CD4-positive, alpha-beta T cell (primary cell): ENCODE data around the gene CACNA2D2. TPM values are rescaled to one million over a fixed set of nuclear protein-coding genes. Genes with fewer than 3 reads are reported as not detected.

Source experiments
- ATAC-seq: fragments of 200-7000 bp; cut with Tn5 transposase; one replicate; pipeline ENCODE4 v1.10.0; 2022; ENCODE audit warnings: mild to moderate bottlenecking; ENCODE audit not compliant: poor library complexity
- CTCF ChIA-PET: fragments of 350-600 bp; sonication (Branson Sonifier 250); formaldehyde crosslinking; loops from one replicate; lab custom pipeline; 2021; ENCODE audit warnings: antibody characterized with exemption, inconsistent platforms; lab: Charles Lee
- POLR2A ChIA-PET: fragments of 350-600 bp; sonication (Branson Sonifier 250); formaldehyde crosslinking; loops from one replicate; lab custom pipeline; 2021; ENCODE audit warnings: antibody characterized with exemption, inconsistent platforms; lab: Charles Lee
- DNase-seq, 14 experiments: peaks; one replicate each; pipeline ENCODE4 v3.0.0-alpha.2; 2013 to 2020; ENCODE audit warnings: mixed read lengths in 2 of 14
- H3K27ac ChIP-seq, 2 donors: one replicate each; pipeline versions ENCODE4 v1.5.1 to v1.7.0; 2013; ENCODE audit warnings: low read length in 2 of 2, low read depth in 1 of 2, mild to moderate bottlenecking in 1 of 2
- H3K27me3 ChIP-seq, 2 experiments: 1 replicate in 1 of 2; 2 replicates in 1 of 2; pipeline versions ENCODE4 v1.6.1 to v1.7.0; 2013; ENCODE audit warnings: low read length in 2 of 2, control low read depth in 1 of 2, mild to moderate bottlenecking in 1 of 2, moderate library complexity in 1 of 2; ENCODE audit not compliant: insufficient read depth in 2 of 2, control insufficient read depth in 1 of 2
- H3K36me3 ChIP-seq: one replicate; pipeline ENCODE4 v1.6.1; 2013; ENCODE audit warnings: low read length, control low read depth; ENCODE audit not compliant: insufficient read depth
- H3K4me1 ChIP-seq: one replicate; pipeline ENCODE4 v1.6.1; 2013; ENCODE audit warnings: low read length, control low read depth; ENCODE audit not compliant: insufficient read depth
- H3K4me3 ChIP-seq: one replicate; pipeline ENCODE4 v1.5.1; 2013; ENCODE audit warnings: mild to moderate bottlenecking, low read length, moderate library complexity
- H3K9me3 ChIP-seq, 2 experiments: 1 replicate in 1 of 2; 2 replicates in 1 of 2; pipeline versions ENCODE4 v1.6.1 to v1.7.0; 2013; ENCODE audit warnings: low read length in 2 of 2, mild to moderate bottlenecking in 2 of 2, control low read depth in 1 of 2, moderate library complexity in 1 of 2; ENCODE audit not compliant: control insufficient read depth in 1 of 2, insufficient read depth in 1 of 2
- H3K27ac Mint-ChIP-seq: one replicate; pipeline ENCODE4 v1.8.0; 2020; ENCODE audit warnings: mixed read lengths
- H3K27me3 Mint-ChIP-seq: one replicate; pipeline ENCODE4 v1.8.0; 2021; ENCODE audit warnings: mixed read lengths
- H3K36me3 Mint-ChIP-seq: one replicate; pipeline ENCODE4 v1.8.0; 2021; ENCODE audit warnings: low read depth, mixed read lengths
- H3K4me1 Mint-ChIP-seq: one replicate; pipeline ENCODE4 v1.8.0; 2021; ENCODE audit warnings: low read depth, mixed read lengths
- H3K4me3 Mint-ChIP-seq: one replicate; pipeline ENCODE4 v1.8.0; 2020; ENCODE audit warnings: mild to moderate bottlenecking, mixed read lengths
- H3K9me3 Mint-ChIP-seq: one replicate; pipeline ENCODE4 v1.8.0; 2020; ENCODE audit warnings: mixed read lengths
- intact Hi-C, 2 experiments: fragments of 100-400 bp; cut with DNase I in 1 of 2; cut with micrococcal nuclease in 1 of 2; formaldehyde crosslinking; loops; one replicate each; pipeline versions ENCODE4 v1.15.1 to v1.9.0; 2023 to 2025; cut with DNase I, micrococcal nuclease
- total RNA-seq, 174 experiments: library from RNA in 2 of 174; stranded (reverse) in 2 of 174; gene quantifications; one replicate each; pipeline ENCODE4 v1.2.3 and lab custom pipeline; 2021 to 2026
- TF ChIP-seq, protein P1 (sequence below): fragments of 200-600 bp; IDR thresholded peaks from one replicate; pipeline ENCODE4 v1.8.0; 2022; ENCODE audit warnings: antibody characterized with exemption, mild to moderate bottlenecking

The CACNA2D2 gene
- total RNA-seq, 2 experiments from 2014 or later: 2.5 to 3.8 TPM

DNA sequence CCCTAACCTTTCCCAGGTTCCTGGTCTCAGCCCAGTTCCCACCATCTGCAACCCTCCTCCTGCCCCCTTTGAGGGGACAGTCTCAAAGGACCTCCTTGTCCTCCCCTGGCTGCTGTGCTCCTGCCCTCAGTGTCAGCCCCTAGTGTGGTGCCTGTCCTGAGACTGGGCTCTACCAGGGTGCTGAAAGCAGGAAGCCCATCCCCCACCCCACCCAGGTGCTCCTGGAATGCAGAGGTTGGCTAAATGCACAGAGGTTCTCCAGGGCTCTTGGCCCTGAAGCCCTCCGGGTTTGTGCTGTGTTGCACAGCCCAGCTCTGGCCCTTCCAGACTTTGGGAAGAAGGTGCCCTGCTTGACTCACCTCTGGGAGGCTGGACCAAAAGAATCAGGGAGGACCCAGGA is 42.3 kb upstream of the CACNA2D2 start:
- Mint-ChIP-seq H3K27me3 (peaks cover 6% of the 10 kb centered on the region), H3K4me3 (no peak overlapping the region), H3K27ac (no peak overlapping the region), H3K4me1 (no peaks in the 10 kb centered on the region), H3K36me3 (no peaks in the 10 kb centered on the region), H3K9me3 (no peaks in the 10 kb centered on the region)
- H3K9me3 ChIP-seq: peaks cover 0 to 4% of the 10 kb centered on the region in 2 experiments
- no peak overlapping the region for H3K4me3 ChIP-seq
- H3K27ac ChIP-seq: no peak overlapping the region
- ChIA-PET CTCF (no interaction called here), POLR2A (no interaction called here)
- TF ChIP-seq, protein P1, sequence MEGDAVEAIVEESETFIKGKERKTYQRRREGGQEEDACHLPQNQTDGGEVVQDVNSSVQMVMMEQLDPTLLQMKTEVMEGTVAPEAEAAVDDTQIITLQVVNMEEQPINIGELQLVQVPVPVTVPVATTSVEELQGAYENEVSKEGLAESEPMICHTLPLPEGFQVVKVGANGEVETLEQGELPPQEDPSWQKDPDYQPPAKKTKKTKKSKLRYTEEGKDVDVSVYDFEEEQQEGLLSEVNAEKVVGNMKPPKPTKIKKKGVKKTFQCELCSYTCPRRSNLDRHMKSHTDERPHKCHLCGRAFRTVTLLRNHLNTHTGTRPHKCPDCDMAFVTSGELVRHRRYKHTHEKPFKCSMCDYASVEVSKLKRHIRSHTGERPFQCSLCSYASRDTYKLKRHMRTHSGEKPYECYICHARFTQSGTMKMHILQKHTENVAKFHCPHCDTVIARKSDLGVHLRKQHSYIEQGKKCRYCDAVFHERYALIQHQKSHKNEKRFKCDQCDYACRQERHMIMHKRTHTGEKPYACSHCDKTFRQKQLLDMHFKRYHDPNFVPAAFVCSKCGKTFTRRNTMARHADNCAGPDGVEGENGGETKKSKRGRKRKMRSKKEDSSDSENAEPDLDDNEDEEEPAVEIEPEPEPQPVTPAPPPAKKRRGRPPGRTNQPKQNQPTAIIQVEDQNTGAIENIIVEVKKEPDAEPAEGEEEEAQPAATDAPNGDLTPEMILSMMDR: no peak
- ATAC-seq: no peak
- intact Hi-C loops: loop anchor here in 1 of 2 experiments (10.0 kb wide), 1 partner anchor 271 kb away; the partner anchor contains the start of gene LSMEM2
- peaks cover 5% of the 10 kb centered on the region for H3K4me1 ChIP-seq
- no peak for DNase-seq
- peaks cover 0 to 2% of the 10 kb centered on the region in 2 experiments for H3K27me3 ChIP-seq
- no peaks in the 10 kb centered on the region for H3K36me3 ChIP-seq

DNA sequence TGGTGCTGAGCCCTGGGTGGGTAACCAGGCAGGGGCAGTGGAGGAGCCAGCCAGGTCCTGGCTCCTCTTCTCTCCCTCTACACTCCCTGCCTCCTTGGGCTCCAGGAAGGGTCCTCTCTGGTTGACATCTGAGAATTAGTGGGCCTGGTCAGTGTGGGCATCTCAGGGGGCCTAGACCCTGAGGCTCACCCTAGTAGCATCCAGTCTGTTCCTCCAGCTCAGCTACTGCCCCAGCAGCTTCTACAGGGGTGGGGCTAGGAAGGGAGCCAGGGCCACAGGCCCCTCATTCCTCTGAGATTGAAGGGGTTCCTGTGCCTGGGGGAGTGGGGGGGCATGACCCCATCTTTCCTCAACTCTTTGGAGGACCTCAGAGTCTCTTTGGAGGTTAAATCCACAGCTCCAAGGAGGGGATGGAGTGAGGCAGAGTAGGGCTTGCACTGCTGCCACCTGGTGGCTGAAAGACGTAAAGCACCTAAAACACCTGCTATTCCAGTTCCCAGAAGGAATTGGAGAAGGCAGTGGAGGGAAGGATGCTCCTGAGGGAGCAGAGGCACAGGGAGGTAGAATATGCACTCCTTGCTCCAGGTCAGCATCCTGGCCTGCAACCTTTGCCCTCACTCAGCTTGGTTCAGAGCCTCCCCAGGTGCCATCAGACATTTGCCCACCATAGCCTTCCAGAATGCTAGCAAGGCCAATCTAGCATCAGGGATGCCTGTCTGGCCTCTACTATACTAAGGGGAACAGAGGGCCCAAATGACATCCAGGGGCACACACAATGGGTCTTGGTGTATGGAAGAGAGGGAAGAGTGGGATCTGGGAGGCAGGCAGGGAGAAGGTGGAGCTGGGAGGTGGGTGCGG is 39.0 kb upstream of the CACNA2D2 start:
- peak; percentile 29 to 79 (median 50) for DNase-seq
- Mint-ChIP-seq H3K4me1 (no peaks in the 10 kb centered on the region), H3K9me3 (no peaks in the 10 kb centered on the region), H3K27ac (no peak overlapping the region), H3K4me3 (no peak overlapping the region), H3K36me3 (no peaks in the 10 kb centered on the region), H3K27me3 (peaks cover 13% of the 10 kb centered on the region)
- POLR2A ChIA-PET: interaction anchor here (1.4 to 2.0 kb wide), 4 partner anchors 27 to 204 kb away, joined by 4 to 6 read pairs (median 4); partner anchors contain the start of genes CYB561D2, HEMK1 and NPRL2
- no peaks in the 10 kb centered on the region for H3K4me1 ChIP-seq
- TF ChIP-seq, protein P1: peak; percentile 90
- no peak overlapping the region for H3K4me3 ChIP-seq
- no peak overlapping the region for H3K27ac ChIP-seq
- intact Hi-C loops: loop anchor here (1.0 to 10.0 kb wide), 4 partner anchors 106 to 268 kb away; partner anchors contain the start of gene LSMEM2 (in 1 of the 2)
- peaks cover 0 to 4% of the 10 kb centered on the region in 2 experiments for H3K27me3 ChIP-seq
- ATAC-seq: peak; percentile 74
- H3K36me3 ChIP-seq: no peaks in the 10 kb centered on the region
- H3K9me3 ChIP-seq: peaks cover 0 to 4% of the 10 kb centered on the region in 2 experiments
- CTCF ChIA-PET: interaction anchor here (0.5 to 1.7 kb wide), 16 partner anchors 19 to 195 kb away, joined by 3 to 20 read pairs (median 4); partner anchors contain the start of genes C3orf18, CYB561D2, HEMK1 and MAPKAPK3

DNA sequence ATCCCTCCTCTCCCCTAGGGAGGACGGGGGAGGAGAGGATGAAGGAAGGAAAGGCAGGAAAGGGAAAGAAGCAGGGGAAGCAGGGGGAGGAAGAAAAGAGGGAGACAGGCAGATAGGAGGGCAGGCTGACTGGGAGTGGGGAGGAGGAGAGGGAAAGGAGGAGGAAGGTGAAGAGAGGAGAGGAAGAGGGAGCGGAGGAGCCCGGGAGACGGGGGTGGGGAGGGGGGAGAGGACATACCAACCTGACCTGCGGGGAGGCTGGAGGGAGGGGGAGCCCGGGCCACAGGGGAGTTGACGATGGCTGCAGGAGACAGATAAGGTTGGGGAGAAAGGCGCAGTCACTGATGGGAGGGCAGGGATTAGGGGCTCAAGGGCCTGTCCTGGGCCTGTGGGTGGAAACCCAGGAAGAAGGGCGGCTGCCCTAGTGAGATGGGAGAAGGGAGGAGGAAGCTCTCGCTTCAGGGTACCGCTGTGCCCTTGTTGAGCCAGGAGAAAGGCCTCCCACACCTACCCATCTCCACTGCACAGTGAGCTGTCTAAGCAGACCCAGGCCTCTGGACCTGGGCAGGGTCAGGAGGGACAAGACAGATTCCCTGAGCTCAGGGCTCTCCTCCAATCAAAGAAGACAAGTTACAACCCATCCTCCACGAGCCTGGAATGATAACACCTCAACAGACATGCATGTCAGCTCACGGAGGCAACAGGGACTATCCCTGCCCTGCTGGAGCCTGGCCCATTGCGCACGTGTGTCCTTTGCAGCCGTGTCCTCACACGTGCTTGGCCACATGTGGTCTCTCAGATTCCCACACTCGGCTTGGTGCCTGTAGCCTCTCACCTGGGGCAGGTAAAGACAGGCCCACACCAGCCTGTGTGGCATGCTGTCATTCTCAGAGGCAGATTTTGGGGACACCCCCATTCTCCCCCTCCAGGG is 36.2 kb upstream of the CACNA2D2 start:
- intact Hi-C loops: loop anchor here in 1 of 2 experiments (5.0 to 10.0 kb wide), 2 partner anchors 172 to 265 kb away; partner anchors contain the start of gene LSMEM2

More for the DNA sequence above, 36.2 kb upstream of the CACNA2D2 start:
- no peak for ATAC-seq
- Mint-ChIP-seq H3K4me1 (no peaks in the 10 kb centered on the region), H3K9me3 (no peaks in the 10 kb centered on the region), H3K4me3 (no peak overlapping the region), H3K27me3 (peaks cover 14% of the 10 kb centered on the region), H3K27ac (no peak overlapping the region), H3K36me3 (no peaks in the 10 kb centered on the region)
- Histone ChIP-seq H3K4me3 (no peak overlapping the region), H3K27me3 (peaks cover 0 to 4% of the 10 kb centered on the region in 2 experiments), H3K27ac (no peak overlapping the region), H3K9me3 (no peaks in the 10 kb centered on the region), H3K4me1 (no peaks in the 10 kb centered on the region), H3K36me3 (no peaks in the 10 kb centered on the region)
- TF ChIP-seq, protein P1: no peak
- CTCF ChIA-PET: no interaction called here
- POLR2A ChIA-PET: no interaction called here
- no peak for DNase-seq
